Right ventricle myocardium inferior (tissue), 1 donor: ENCODE results near the gene NT5DC2. TPM values are rescaled to one million over a fixed set of nuclear protein-coding genes. Genes with fewer than 3 reads are reported as not detected.

Experiments
- ATAC-seq: fragments of 200-7000 bp; cut with Tn5 transposase; one replicate; pipeline ENCODE4 v1.9.1; 2020; ENCODE audit warnings: mild to moderate bottlenecking, moderate library complexity
- DNase-seq: peaks from one replicate; pipeline ENCODE4 v3.0.0; 2021; ENCODE audit errors: missing footprints
- intact Hi-C: fragments of 100-400 bp; cut with DNase I; formaldehyde crosslinking; loops from one replicate; pipeline ENCODE4 v1.11.0; 2022
- total RNA-seq: library from RNA; stranded (reverse); fragmentation: NEBNext Ultra II Directional; extraction: Animal tissue kit (Norgen Biotek cat#: 25700); gene quantifications from one replicate; pipeline ENCODE4 v1.2.1, GENCODE V29; 2021
- donor health status: DM: no; HTN: yes; CAD: no; lungs with severe emphysema.

Gene NT5DC2
- total RNA-seq, 1 donor from 2014 or later: 105 TPM

DNA sequence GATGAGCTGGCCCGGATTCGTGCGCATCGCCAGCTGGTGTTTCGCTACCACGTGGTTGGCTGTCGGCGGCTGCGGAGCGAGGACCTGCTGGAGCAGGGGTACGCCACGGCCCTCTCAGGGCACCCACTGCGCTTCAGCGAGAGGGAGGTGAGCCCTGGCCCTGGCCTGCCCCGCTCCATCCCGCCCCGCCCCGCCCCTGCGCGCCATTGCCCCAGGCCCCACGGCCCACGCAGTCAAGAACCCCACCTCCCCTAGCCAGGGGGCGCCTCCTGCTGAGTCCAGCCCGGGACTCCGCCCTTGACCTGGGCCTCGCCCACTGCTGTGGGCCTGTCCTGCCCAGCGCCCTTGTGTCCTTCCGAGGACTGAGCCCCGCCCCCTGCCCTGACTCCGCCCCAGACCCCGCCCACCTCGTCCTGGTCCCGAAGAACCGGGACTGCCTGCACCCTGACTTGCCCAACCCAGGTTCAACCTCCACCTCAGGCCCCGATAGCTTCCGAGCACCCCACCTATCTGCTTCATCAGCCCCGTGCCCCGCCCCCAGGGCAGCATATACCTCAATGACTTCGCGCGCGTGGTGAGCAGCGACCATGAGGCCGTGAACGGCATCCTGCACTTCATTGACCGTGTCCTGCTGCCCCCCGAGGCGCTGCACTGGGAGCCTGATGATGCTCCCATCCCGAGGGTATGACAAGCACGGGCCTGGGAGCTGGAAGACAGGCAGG, 14.8 kb downstream of the NT5DC2 start:
- DNase-seq (peak; percentile 67), ATAC-seq (peak; percentile 45)

DNA sequence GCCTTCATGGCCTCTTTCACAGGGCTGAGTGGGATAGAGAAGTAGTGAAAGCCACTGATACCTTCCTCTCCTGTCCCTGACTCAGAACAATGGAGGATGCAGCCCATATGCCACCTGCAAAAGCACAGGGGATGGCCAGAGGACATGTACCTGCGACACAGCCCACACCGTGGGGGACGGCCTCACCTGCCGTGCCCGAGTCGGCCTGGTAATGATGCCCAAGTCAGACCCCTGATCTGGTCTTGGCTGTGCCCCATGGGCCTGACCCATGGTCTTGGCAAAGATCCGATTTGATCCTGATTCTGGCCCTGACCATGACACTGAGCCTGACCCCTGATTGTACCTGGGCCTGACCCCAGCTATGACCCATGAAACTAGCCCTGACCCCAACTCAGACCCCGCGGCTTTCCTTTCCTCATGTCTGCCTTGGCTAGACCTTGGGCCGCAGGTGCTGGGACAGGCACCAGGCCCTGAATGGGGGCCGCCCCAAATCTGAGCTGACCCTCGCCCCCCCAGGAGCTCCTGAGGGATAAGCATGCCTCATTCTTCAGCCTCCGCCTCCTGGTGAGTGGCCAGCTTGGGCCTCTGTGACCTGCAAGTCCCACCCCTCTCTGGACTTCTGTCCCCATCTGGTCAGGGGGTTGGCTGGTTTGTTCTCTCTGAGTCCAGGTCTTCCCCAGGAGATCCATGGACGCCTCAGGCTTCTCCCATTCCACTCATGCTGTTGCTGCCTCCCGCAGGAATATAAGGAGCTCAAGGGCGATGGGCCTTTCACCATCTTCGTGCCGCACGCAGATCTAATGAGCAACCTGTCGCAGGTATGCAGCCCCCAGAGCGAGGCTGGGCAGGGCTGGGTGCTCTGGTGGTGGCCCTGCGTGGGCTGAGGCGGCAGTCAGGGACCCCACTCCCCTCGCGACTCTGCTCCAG, 15.6 kb downstream of the NT5DC2 start:
- DNase-seq: peak; percentile 56
- intact Hi-C loops: no loop called here
- ATAC-seq: no peak

More for the DNA sequence above, 14.8 kb downstream of the NT5DC2 start:
- intact Hi-C loops: no loop called here

DNA sequence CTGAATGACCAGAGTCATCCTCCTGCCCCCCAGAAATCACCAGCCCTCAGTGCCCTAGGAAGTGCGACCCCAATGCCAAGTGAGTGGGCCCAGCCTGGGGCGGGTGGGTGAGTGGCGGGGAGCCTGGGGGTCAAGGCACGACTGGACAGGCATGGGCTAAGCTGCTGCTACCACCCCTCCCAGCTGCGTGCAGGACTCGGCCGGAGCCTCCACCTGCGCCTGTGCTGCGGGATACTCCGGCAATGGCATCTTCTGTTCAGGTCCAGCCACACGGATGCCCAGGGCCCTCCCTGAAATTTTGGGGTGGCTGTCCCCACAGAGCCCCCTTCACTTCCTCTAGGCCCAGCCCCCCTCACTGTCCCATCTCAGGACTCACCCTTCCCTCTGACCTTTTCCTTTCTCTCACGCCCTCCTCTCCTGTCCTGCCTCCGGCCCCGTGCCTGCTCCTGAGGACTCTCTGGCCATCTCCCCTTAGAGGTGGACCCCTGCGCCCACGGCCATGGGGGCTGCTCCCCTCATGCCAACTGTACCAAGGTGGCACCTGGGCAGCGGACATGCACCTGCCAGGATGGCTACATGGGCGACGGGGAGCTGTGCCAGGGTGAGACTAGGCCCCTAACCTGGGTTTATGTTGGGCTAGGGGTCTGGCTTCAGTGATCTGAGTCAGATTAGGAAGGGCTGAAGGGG, 17.0 kb downstream of the NT5DC2 start:
- no peak for ATAC-seq
- DNase-seq: peak; percentile 72
- intact Hi-C loops: no loop called here

- intact Hi-C loops: no loop called here
- ATAC-seq (no peak), DNase-seq (no peak)
These were observed 18.5 kb downstream of the NT5DC2 start for GRCh38 chr3:52515192-52515591.

- intact Hi-C loops: no loop called here
- ATAC-seq (no peak), DNase-seq (no peak)
These were observed 19.1 kb downstream of the NT5DC2 start for GRCh38 chr3:52514576-52514975.

DNA sequence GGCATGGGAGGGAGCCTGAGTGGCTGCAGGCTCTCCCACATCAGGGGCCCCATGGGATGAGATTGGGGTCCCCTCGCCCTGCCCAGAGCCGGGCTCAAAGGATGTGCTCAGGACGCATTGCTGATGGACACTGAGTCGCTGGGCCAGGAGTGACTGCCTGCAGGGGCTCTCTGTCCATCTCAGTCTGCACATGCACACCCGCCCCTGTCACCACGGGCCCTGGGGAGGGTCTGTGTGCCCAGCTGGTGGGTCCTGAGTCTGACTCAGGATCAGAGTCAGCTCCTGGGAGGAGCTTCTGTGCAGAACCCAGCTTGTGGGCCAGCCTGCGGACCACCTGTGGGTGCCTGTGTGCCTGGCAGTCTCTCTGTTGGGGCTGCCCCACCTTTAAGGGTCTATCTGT, 20.4 kb downstream of the NT5DC2 start:
- ATAC-seq: no peak

GRCh38 chr3:52512727-52513126, 20.9 kb downstream of the NT5DC2 start:
- intact Hi-C loops: no loop called here
- DNase-seq (no peak), ATAC-seq (no peak)

More for the DNA sequence above, 20.4 kb downstream of the NT5DC2 start:
- intact Hi-C loops: no loop called here
- DNase-seq: no peak

DNA sequence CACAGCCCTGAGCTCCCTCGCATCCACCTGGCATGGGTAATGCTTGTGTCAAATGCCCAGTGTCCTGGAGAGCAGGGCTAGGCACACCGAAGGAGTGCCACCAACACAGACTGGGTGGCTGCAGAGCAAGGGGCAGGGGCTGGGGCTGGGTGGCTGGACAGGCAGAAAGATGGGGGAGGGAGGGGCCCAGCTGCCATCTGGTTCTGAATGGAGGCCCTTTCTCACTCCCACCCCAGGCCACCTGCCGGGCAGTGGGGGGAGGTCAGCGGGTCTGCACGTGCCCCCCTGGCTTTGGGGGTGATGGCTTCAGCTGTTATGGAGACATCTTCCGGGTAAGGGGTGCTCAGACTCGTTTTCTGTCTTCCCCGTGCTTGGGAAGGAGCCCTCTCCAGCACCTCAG, 21.6 kb downstream of the NT5DC2 start:
- intact Hi-C loops: no loop called here
- ATAC-seq: no peak
- DNase-seq: no peak

DNA sequence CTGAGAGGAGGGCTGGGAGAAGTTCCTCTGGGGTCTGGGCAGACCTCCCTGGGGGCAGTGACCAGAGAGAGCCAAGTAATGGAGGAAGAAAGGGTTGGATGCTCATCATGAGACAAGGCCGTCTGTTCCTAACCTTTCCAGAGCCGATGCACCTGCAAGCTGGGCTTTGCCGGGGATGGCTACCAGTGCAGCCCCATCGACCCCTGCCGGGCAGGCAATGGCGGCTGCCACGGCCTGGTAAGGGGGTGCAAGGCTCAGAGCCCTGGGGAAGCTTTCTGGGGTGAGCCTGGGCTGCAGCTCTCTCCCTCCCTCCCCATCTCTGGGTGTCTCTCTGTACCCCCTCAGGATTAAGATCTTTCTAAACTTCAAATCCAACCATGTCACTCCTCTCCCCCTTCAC, 22.1 kb downstream of the NT5DC2 start:
- intact Hi-C loops: no loop called here
- no peak for ATAC-seq
- DNase-seq: no peak

- intact Hi-C loops: no loop called here
These were observed 23.8 kb downstream of the NT5DC2 start for GRCh38 chr3:52509753-52510328.

DNA sequence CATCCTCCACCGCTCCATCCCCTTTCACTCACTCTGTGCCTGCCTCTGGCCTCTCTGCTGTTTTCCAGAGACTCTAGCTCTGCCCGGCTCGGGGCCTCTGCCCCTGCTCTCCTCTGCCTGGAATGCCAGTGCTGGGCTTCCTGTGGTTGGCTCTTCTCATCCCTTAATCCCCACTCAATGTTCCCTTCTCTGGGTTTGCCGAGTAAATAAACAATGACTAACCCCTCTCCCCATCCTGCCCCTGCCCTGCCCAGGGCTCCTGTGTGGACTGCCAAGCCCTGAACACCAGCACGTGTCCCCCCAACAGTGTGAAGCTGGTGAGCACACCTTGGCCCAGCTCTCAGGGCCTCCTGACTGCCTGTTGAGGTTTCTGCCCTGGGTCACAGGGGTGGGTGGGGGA, 26.3 kb downstream of the NT5DC2 start:
- no peak for ATAC-seq
- intact Hi-C loops: no loop called here
- no peak for DNase-seq

More at GRCh38 chr3:52509753-52510328, 23.8 kb downstream of the NT5DC2 start:
- no peak for ATAC-seq
- no peak for DNase-seq

- ATAC-seq (no peak), DNase-seq (no peak)
- intact Hi-C loops: no loop called here
These were observed 27.2 kb downstream of the NT5DC2 start for GRCh38 chr3:52506266-52506966.

GRCh38 chr3:52504977-52505376, 28.7 kb downstream of the NT5DC2 start:
- ATAC-seq (no peak), DNase-seq (no peak)
- intact Hi-C loops: no loop called here

DNA sequence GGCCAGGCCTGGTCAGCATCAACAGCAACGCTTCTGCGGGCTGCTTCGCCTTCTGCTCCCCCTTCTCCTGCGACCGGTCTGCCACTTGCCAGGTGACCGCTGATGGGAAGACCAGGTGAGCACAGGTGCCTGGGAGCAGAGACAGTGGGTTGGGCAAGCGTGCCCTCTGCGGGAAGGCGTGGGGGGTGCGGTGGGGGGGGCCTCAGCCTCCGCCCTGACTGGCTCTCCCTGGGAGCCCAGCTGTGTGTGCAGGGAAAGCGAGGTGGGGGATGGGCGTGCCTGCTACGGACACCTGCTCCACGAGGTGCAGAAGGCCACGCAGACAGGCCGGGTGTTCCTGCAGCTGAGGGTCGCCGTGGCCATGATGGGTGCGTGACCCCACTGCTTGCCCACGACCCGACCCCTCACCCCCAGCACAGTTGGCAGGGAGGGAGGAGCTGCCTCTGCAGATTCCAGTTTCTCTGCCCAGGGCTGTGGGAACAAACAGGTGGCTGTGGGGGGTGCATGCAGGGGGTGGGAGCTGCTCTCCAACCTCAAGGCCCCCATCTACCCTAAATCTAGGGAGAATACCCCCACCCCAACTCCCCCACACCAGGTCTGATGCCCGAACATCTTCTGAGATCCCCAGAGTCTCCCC, 29.8 kb downstream of the NT5DC2 start:
- intact Hi-C loops: no loop called here
- no peak for DNase-seq
- no peak for ATAC-seq

DNA sequence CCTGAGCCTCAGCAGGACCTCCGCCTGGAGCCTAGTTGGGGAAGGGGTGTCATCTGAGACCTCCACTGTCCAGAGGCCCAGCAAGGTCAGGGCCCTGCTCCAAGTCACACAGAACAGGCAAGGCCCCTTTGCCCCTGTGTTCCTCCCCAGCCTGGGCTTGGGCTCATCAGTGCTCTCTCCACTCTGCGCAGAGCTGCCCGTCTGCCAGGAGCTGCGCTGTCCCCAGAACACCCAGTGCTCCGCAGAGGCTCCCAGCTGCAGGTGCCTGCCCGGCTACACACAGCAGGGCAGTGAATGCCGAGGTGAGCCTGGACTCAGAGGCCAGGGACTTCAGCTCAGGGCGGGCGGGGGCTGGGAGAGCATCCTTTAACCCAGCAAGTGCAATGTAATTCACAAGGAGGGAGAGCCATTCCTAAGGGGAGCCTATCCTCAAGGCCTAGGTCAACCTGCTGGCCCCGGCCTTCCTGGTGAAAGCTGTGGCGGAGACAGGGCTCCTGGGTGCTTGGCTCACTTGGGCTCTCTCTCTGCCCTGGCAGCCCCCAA, 30.8 kb downstream of the NT5DC2 start:
- DNase-seq (no peak), ATAC-seq (no peak)
- intact Hi-C loops: no loop called here

GRCh38 chr3:52502001-52502400, 31.7 kb downstream of the NT5DC2 start:
- no peak for DNase-seq
- ATAC-seq: no peak
- intact Hi-C loops: no loop called here

DNA sequence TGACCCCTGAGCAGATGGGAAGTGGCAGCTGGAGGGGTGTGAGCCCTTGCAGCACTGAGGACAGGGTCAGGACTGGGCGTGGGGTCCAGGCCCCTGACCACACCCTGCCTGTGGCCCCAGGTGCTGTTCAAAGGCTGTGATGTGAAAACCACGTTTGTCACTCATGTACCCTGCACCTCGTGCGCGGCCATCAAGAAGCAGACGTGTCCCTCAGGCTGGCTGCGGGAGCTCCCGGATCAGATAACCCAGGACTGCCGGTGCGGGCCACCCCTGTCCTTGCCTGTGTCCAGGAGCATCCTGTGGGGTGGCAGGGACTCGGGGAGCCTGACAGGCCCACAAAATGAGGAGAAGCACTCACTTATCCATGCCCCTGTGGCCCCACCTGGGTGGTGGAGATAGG, 32.6 kb downstream of the NT5DC2 start:
- intact Hi-C loops: no loop called here
- ATAC-seq: no peak
- DNase-seq: no peak
